H1 (cell line): Measurements from ENCODE around the gene PHLPP1. TPM values are rescaled to one million over a fixed set of nuclear protein-coding genes. Genes with fewer than 3 reads are reported as not detected.

Experiments used
- CTCF ChIA-PET: fragments of 300-600 bp; sonication (Branson Sonifier 250); formaldehyde crosslinking; loops from one replicate; lab custom pipeline; 2021; ENCODE audit not compliant: partially characterized antibody; lab: Charles Lee
- POLR2A ChIA-PET: fragments of 300-600 bp; sonication (Branson Sonifier 250); formaldehyde crosslinking; loops from one replicate; lab custom pipeline; 2021; ENCODE audit warnings: inconsistent platforms; ENCODE audit not compliant: partially characterized antibody; lab: Charles Lee
- DNase-seq, 2 experiments: peaks; one replicate each; pipeline versions ENCODE4 v3.0.0 to v3.0.0-alpha.2; 2010 to 2022; ENCODE audit warnings: low spot score in 2 of 2, low read depth in 1 of 2, mixed read lengths in 1 of 2
- FAIRE-seq: peaks from 2 replicates; lab custom pipeline; 2011; peaks lifted over from hg19 to GRCh38; lab: Jason Lieb, UNC
- H2AFZ ChIP-seq: 2 replicates; pipeline ENCODE4 v1.8.1; 2012; ENCODE audit warnings: low read length, inconsistent platforms
- H2AK5ac ChIP-seq: 2 replicates; pipeline ENCODE4 v1.6.1; 2013; ENCODE audit warnings: low read depth, low read length
- H2BK120ac ChIP-seq: replicated peaks from 2 replicates; pipeline ENCODE3; 2013; ENCODE audit warnings: low read depth, low read length, inconsistent platforms
- H2BK12ac ChIP-seq: 2 replicates; pipeline ENCODE4 v1.6.1; 2013; ENCODE audit warnings: low read depth, low read length
- H2BK15ac ChIP-seq: 2 replicates; pipeline ENCODE4 v1.6.1; 2013; ENCODE audit warnings: low read length
- H2BK20ac ChIP-seq: 2 replicates; pipeline ENCODE4 v1.6.1; 2013; ENCODE audit warnings: low read length
- H2BK5ac ChIP-seq: 2 replicates; pipeline ENCODE4 v1.6.1; 2013; ENCODE audit warnings: low read depth, low read length
- H3K14ac ChIP-seq: 2 replicates; pipeline ENCODE4 v1.6.1; 2013; ENCODE audit warnings: inconsistent platforms; ENCODE audit not compliant: insufficient read length
- H3K18ac ChIP-seq: 2 replicates; pipeline ENCODE4 v1.6.1; 2013; ENCODE audit warnings: low read length; ENCODE audit errors: extremely low read depth
- H3K23ac ChIP-seq: 2 replicates; pipeline ENCODE4 v1.6.1; 2013; ENCODE audit warnings: inconsistent platforms; ENCODE audit not compliant: insufficient read length
- H3K23me2 ChIP-seq: 2 replicates; pipeline ENCODE4 v1.6.1; 2013; ENCODE audit warnings: low read depth, low read length
- H3K27ac ChIP-seq: 2 replicates; pipeline ENCODE4 v1.6.1; 2011; ENCODE audit warnings: low read depth, low read length, inconsistent platforms
- H3K27me3 ChIP-seq, 4 experiments: replicated peaks in 1 of 4; 1 replicate in 1 of 4; 2 replicates in 3 of 4; pipeline versions ENCODE4 v1.6.1 to v1.8.1; 2011 to 2013; ENCODE audit warnings: low read length in 3 of 4, mild to moderate bottlenecking in 3 of 4, inconsistent platforms in 2 of 4, mixed read lengths in 2 of 4, moderate library complexity in 1 of 4; ENCODE audit not compliant: control insufficient read depth in 3 of 4, insufficient read depth in 3 of 4; ENCODE audit errors: extremely low read depth in 1 of 4
- H3K36me3 ChIP-seq, 4 experiments: 2 replicates each; pipeline versions ENCODE4 v1.6.1 to v1.8.1; 2011 to 2013; ENCODE audit warnings: mild to moderate bottlenecking in 4 of 4, low read length in 3 of 4, moderate library complexity in 2 of 4, control low read depth in 1 of 4, inconsistent platforms in 1 of 4; ENCODE audit not compliant: insufficient read depth in 4 of 4, control insufficient read depth in 2 of 4
- H3K4ac ChIP-seq: replicated peaks from 2 replicates; pipeline ENCODE3; 2013; ENCODE audit warnings: low read length, low read depth, mixed read lengths, inconsistent platforms; ENCODE audit not compliant: insufficient read length
- H3K4me1 ChIP-seq, 4 experiments: replicated peaks in 1 of 4; 1 replicate in 1 of 4; 2 replicates in 3 of 4; pipeline versions ENCODE4 v1.6.1 to v1.8.1; 2011 to 2013; ENCODE audit warnings: low read length in 3 of 4, inconsistent platforms in 2 of 4, mixed read lengths in 1 of 4; ENCODE audit not compliant: insufficient read depth in 4 of 4, control insufficient read depth in 3 of 4
- H3K4me2 ChIP-seq, 2 experiments: 2 replicates each; pipeline versions ENCODE4 v1.6.1 to v1.8.1; 2011 to 2013; ENCODE audit warnings: low read depth in 2 of 2, low read length in 2 of 2, control low read depth in 1 of 2, inconsistent platforms in 1 of 2, mild to moderate bottlenecking in 1 of 2; ENCODE audit not compliant: insufficient read depth in 1 of 2
- H3K4me3 ChIP-seq, 4 experiments: fragments of 200-600, 300-600 bp in 1 of 4; sonication (generic), shearing (Covaris generic), sonication (Bioruptor Twin) in 1 of 4; 2 replicates each; pipeline versions ENCODE4 v1.5.1 to v1.8.1; 2011 to 2016; ENCODE audit warnings: low read length in 4 of 4, low read depth in 3 of 4, control low read depth in 2 of 4, inconsistent platforms in 2 of 4, mild to moderate bottlenecking in 2 of 4, mixed read lengths in 1 of 4, moderate library complexity in 1 of 4; ENCODE audit not compliant: insufficient read depth in 2 of 4; ENCODE audit errors: extremely low read depth in 1 of 4
- H3K56ac ChIP-seq: replicated peaks from 2 replicates; pipeline ENCODE3; 2013; ENCODE audit warnings: low read depth, mild to moderate bottlenecking, mixed read lengths, low read length, inconsistent platforms; ENCODE audit not compliant: insufficient read length
- H3K79me1 ChIP-seq: 2 replicates; pipeline ENCODE4 v1.6.1; 2013; ENCODE audit warnings: low read depth, low read length, control low read depth
- H3K79me2 ChIP-seq, 2 experiments: 2 replicates each; pipeline versions ENCODE4 v1.6.1 to v1.8.1; 2012 to 2013; ENCODE audit warnings: low read length in 2 of 2, mild to moderate bottlenecking in 2 of 2, inconsistent platforms in 1 of 2; ENCODE audit not compliant: insufficient read depth in 2 of 2, control insufficient read depth in 1 of 2
- H3K9ac ChIP-seq, 4 experiments: replicated peaks in 1 of 4; 1 replicate in 1 of 4; 2 replicates in 3 of 4; pipeline versions ENCODE4 v1.6.1 to v1.8.1; 2011 to 2013; ENCODE audit warnings: low read depth in 3 of 4, low read length in 3 of 4, control low read depth in 2 of 4, mild to moderate bottlenecking in 2 of 4, moderate library complexity in 2 of 4, inconsistent platforms in 1 of 4; ENCODE audit errors: extremely low read depth in 1 of 4
- H3K9me3 ChIP-seq, 2 experiments: 2 replicates each; pipeline versions ENCODE4 v1.6.1 to v1.8.1; 2012 to 2013; ENCODE audit warnings: mild to moderate bottlenecking in 2 of 2, moderate library complexity in 2 of 2, control low read depth in 1 of 2, inconsistent platforms in 1 of 2, low read depth in 1 of 2, low read length in 1 of 2, mixed read lengths in 1 of 2; ENCODE audit not compliant: insufficient read depth in 2 of 2
- H4K20me1 ChIP-seq, 2 experiments: replicated peaks in 1 of 2; 2 replicates each; pipeline versions ENCODE3 to v1.8.1; 2011 to 2013; ENCODE audit warnings: inconsistent platforms in 2 of 2, low read length in 2 of 2, mild to moderate bottlenecking in 1 of 2; ENCODE audit not compliant: insufficient read depth in 2 of 2, control insufficient read depth in 1 of 2
- H4K5ac ChIP-seq: 2 replicates; pipeline ENCODE4 v1.6.1; 2013; ENCODE audit warnings: low read length, low read depth, mixed read lengths, inconsistent platforms; ENCODE audit not compliant: insufficient read length
- H4K8ac ChIP-seq: 2 replicates; pipeline ENCODE4 v1.8.0; 2013; ENCODE audit warnings: mild to moderate bottlenecking, moderate library complexity, low read length, inconsistent platforms; ENCODE audit not compliant: insufficient read depth; ENCODE audit errors: extremely low read depth
- H4K91ac ChIP-seq: replicated peaks from 2 replicates; pipeline ENCODE3; 2013; ENCODE audit warnings: low read length, mixed read lengths, inconsistent platforms; ENCODE audit not compliant: insufficient read length
- CBX5 ChIP-seq: fragments of 300-800, 300-1000 bp; sonication (generic); IDR thresholded peaks from 2 replicates; pipeline ENCODE4 v1.7.1; 2016; ENCODE audit warnings: antibody characterized with exemption, low read length, low read depth
- HDAC6 ChIP-seq: IDR thresholded peaks from one replicate; pipeline ENCODE4 v1.7.1; 2012; ENCODE audit warnings: low read depth, mild to moderate bottlenecking, inconsistent platforms, low read length, moderate library complexity
- KDM5A ChIP-seq: fragments of 200-600 bp; IDR thresholded peaks from 2 replicates; pipeline ENCODE4 v1.7.1; 2012; ENCODE audit warnings: mild to moderate bottlenecking, low read length, inconsistent platforms, mixed read lengths
- MAFK ChIP-seq: IDR thresholded peaks from 2 replicates; pipeline ENCODE4 v1.6.1; 2012; ENCODE audit warnings: low read depth, mild to moderate bottlenecking, improper control_type of control experiment, low read length
- POLR2A ChIP-seq, 2 experiments: IDR thresholded peaks; 1 replicate in 1 of 2; 2 replicates in 1 of 2; pipeline ENCODE4 v1.6.1; 2011; ENCODE audit warnings: low read depth in 2 of 2, low read length in 2 of 2, mild to moderate bottlenecking in 2 of 2; ENCODE audit errors: control extremely low read depth in 1 of 2
- TAF7 ChIP-seq: optimal IDR thresholded peaks from 2 replicates; pipeline ENCODE3; 2011; ENCODE audit warnings: low read depth, mild to moderate bottlenecking, inconsistent platforms, low read length, moderate library complexity, borderline replicate concordance
- TBP ChIP-seq: IDR thresholded peaks from 2 replicates; pipeline ENCODE4 v1.6.1; 2011; ENCODE audit warnings: low read depth, low read length, improper control_type of control experiment
- USF2 ChIP-seq: IDR thresholded peaks from 2 replicates; pipeline ENCODE4 v1.6.1; 2011; ENCODE audit warnings: low read length, improper control_type of control experiment
- WGBS, 2 experiments: shearing (Covaris generic) in 1 of 2; methylation state at CpG; one replicate each; pipeline versions ENCODE4 v1.1.6 to v1.1.7; 2013 to 2015; ENCODE audit warnings: low lambda C conversion rate in 2 of 2, mixed read lengths in 2 of 2, inconsistent platforms in 1 of 2, low coverage in 1 of 2, missing lambda C conversion rate in 1 of 2; ENCODE audit not compliant: insufficient replicate concordance in 2 of 2, insufficient coverage in 1 of 2, insufficient read length in 1 of 2; ENCODE audit errors: extremely low coverage in 1 of 2, missing lambda C conversion rate in 1 of 2; 5-methylcytosine and 5-hydroxymethylcytosine counted together
- polyA plus RNA-seq, 7 experiments: library from polyadenylated mRNA; depleted of rRNA in 3 of 7; stranded (reverse) in 5 of 7; unstranded in 2 of 7; fragments of >200 nt in 5 of 7; fragments of 200-250 nt in 2 of 7; gene quantifications; 1 replicate in 5 of 7; 2 replicates in 1 of 7; 4 replicates in 1 of 7; pipeline versions ENCODE4 v1.2.1 to v1.2.3, GENCODE V29; 2011 to 2013; ENCODE audit warnings: missing spikeins in 2 of 7, mixed read lengths in 2 of 7
- total RNA-seq: library from RNA; stranded (reverse); fragmentation: NEBNext Ultra II Directional; extraction: Animal tissue kit (Norgen Biotek cat#: 25700); gene quantifications from 2 replicates; pipeline ENCODE4 v1.2.1, GENCODE V29; 2021

The PHLPP1 gene
- total and polyA plus RNA-seq, 2 of the 8 experiments (the other 6 are each of a cell fraction or from before 2014, with no cell fraction given): 28.0 to 66.3 TPM

GRCh38 chr18:62732617-62733016 is 17.3 kb downstream of the PHLPP1 start:
- no peak overlapping the region for H3K56ac ChIP-seq
- no peak overlapping the region for H3K18ac ChIP-seq
- H3K4me2 ChIP-seq: no peak overlapping the region
- H2BK12ac ChIP-seq: no peak overlapping the region
- CTCF ChIA-PET: no interaction called here
- no peak for FAIRE-seq
- no peak overlapping the region for H3K14ac ChIP-seq
- TF ChIP-seq KDM5A (no peak), POLR2A (IDR thresholded peaks at IDR 0.05; ENCODE audit: control extremely low read depth in 1 of 2, low read depth in 2 of 2, low read length in 2 of 2) (no peak), CBX5 (no peak), TAF7 (no peak), HDAC6 (no peak), MAFK (no peak), USF2 (no peak), TBP (no peak)
- H3K4ac ChIP-seq: no peak overlapping the region
- no peaks in the 10 kb centered on the region for H3K27me3 ChIP-seq
- no peak overlapping the region for H2BK20ac ChIP-seq
- no peak overlapping the region for H2BK15ac ChIP-seq
- H4K20me1 ChIP-seq: peaks cover 7 to 17% of the 10 kb centered on the region in 2 experiments
- no peak overlapping the region for H4K91ac ChIP-seq
- H3K4me1 ChIP-seq: peaks cover 6 to 22% (median 18%) of the 10 kb centered on the region in 4 experiments
- no peaks in the 10 kb centered on the region; the same call in 1 of the 2 replicates for H3K23me2 ChIP-seq
- H2BK5ac ChIP-seq: no peak overlapping the region
- no peak overlapping the region for H3K27ac ChIP-seq
- H2AFZ ChIP-seq: no peak overlapping the region
- H3K36me3 ChIP-seq: peaks cover 0 to 12% (median 2%) of the 10 kb centered on the region in 4 experiments; a peak in 2 of 8 replicates
- peaks cover 4% of the 10 kb centered on the region for H3K79me1 ChIP-seq
- H3K9ac ChIP-seq: no peak overlapping the region
- no peak overlapping the region for H3K23ac ChIP-seq
- no peak overlapping the region for H2AK5ac ChIP-seq
- no peak for DNase-seq
- POLR2A ChIA-PET: interaction anchor here (1.3 kb wide), 1 partner anchor 16 kb away, joined by 4 read pairs; no protein-coding TSS in a partner anchor
- H3K79me2 ChIP-seq: peaks cover 55 to 100% of the 10 kb centered on the region in 2 experiments
- H2BK120ac ChIP-seq: no peak overlapping the region
- no peak overlapping the region for H4K8ac ChIP-seq
- no peak overlapping the region for H3K4me3 ChIP-seq
- no peak overlapping the region for H4K5ac ChIP-seq
- H3K9me3 ChIP-seq: peaks cover 4 to 5% of the 10 kb centered on the region in 2 experiments; a peak in 2 of 4 replicates
- WGBS, 2 experiments: 86% methylated on average over 1 of the region's 1 CpG; no CpG with 5 or more reads in 1 of the 2 experiments
